ENCODE data around the gene ANKFY1.
"Not testable (repeated sequence)": the region's sequence is repeated elsewhere in the genome, so short reads cannot be mapped to it uniquely, and the experiment has no call there.

ANKFY1 gene

DNA sequence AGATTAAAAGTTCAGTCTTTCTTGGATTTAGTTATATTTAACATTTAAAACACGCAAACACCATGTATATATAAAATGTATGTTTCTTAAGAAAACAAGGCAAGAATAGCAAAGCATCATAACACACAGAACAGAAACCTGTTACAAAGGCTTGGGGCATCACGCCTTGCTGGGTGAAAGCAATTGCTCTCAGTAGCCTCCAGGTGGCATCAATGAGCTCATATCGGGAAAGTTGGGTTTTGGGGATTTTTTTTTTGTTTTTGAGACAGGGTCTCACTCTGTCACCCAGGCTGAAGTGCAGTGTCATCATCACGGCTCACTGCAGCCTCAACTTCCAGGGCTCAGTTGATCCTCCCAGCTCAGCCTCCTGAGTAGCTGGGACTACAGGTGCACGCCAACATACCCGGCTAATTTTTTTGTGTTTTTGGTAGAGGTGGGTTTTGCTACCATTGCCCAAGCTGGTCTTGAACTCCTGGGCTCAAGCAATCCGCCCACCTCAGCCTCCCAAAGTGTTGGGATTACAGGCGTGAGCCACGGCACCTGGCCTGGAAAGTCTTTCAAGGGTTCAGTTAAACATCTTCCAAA lies 63.9 kb downstream of the ANKFY1 start:
- no peak overlapping the region for H3K4me3 ChIP-seq (ENCODE audit: low read length)
- H3K36me3 ChIP-seq (ENCODE audit: insufficient read depth, low read length): peaks cover 43% of the 10 kb centered on the region
- H2AFZ ChIP-seq (ENCODE audit: low read depth, low read length): no peak overlapping the region
- H3K4me1 ChIP-seq (ENCODE audit: insufficient read depth, low read length): peaks cover 4% of the 10 kb centered on the region
- H3K27me3 ChIP-seq (ENCODE audit: insufficient read depth, low read length): no peaks in the 10 kb centered on the region
- no peaks in the 10 kb centered on the region for H3K9me3 ChIP-seq (ENCODE audit: low read length)

DNA sequence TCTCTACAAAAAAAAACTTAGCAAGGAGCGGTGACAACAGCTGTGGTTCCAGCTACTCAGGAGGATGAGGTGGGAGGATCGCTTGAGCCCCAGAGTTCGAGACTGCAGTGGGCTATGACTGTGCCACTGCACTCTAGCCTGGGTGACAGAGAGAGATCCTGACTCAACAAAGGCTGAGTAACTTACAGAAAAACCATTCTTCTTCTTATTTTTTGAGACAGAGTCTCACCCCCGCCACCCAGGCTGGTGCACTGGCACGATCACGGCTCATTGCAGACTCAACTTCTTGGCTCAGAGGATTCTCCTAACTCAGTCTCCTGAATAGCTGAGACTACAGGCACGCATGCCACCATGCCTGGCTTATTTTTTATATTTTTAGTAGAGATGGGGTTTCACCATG lies 64.8 kb downstream of the ANKFY1 start:
- no peaks in the 10 kb centered on the region for H3K9me3 ChIP-seq (ENCODE audit: low read length)
- peaks cover 45% of the 10 kb centered on the region for H3K36me3 ChIP-seq (ENCODE audit: insufficient read depth, low read length)
- no peaks in the 10 kb centered on the region for H3K27me3 ChIP-seq (ENCODE audit: insufficient read depth, low read length)

GRCh38 chr17:4195306-4195705 lies 68.5 kb downstream of the ANKFY1 start:
- H3K36me3 ChIP-seq (ENCODE audit: insufficient read depth, low read length): peaks cover 52% of the 10 kb centered on the region
- no peaks in the 10 kb centered on the region for H3K27me3 ChIP-seq (ENCODE audit: insufficient read depth, low read length)
- H3K4me3 ChIP-seq (ENCODE audit: low read length): no peak overlapping the region
- H3K9me3 ChIP-seq (ENCODE audit: low read length): no peaks in the 10 kb centered on the region
- peaks cover 4% of the 10 kb centered on the region for H3K4me1 ChIP-seq (ENCODE audit: insufficient read depth, low read length)
- H2AFZ ChIP-seq (ENCODE audit: low read depth, low read length): no peak overlapping the region

More for the DNA sequence above, 64.8 kb downstream of the ANKFY1 start:
- Histone ChIP-seq H3K4me3 (ENCODE audit: low read length) (no peak overlapping the region), H3K4me1 (ENCODE audit: insufficient read depth, low read length) (peaks cover 4% of the 10 kb centered on the region), H2AFZ (ENCODE audit: low read depth, low read length) (no peak overlapping the region)

- Histone ChIP-seq H3K4me3 (ENCODE audit: low read length) (no peak overlapping the region), H3K36me3 (ENCODE audit: insufficient read depth, low read length) (peaks cover 56% of the 10 kb centered on the region)
Observed at GRCh38 chr17:4194796-4195195, 69.0 kb downstream of the ANKFY1 start.

DNA sequence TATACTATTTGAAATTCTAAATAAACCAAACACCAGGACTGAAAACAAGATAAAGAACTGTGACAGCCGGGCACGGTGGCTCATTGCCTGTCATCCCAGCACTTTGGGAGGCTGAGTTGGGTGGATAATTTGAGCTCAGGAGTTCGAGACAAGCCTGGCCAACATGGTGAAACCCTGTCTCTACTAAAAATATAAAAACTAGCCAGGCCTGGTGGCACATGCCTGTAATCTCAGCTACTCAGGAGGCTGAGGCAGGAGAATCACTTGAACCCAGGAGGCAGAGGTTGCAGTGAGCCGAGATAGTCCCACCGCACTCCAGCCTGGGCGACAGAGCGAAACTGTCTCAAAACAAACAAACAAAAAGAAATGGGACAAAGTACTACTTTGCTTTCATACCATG lies 73.0 kb downstream of the ANKFY1 start:
- H3K4me1 ChIP-seq (ENCODE audit: insufficient read depth, low read length); H2AFZ ChIP-seq (ENCODE audit: low read depth, low read length); H3K4me3 ChIP-seq (ENCODE audit: low read length); H3K9me3 ChIP-seq (ENCODE audit: low read length); H3K27me3 ChIP-seq (ENCODE audit: insufficient read depth, low read length): not testable (repeated sequence)
- H3K36me3 ChIP-seq (ENCODE audit: insufficient read depth, low read length): peaks cover 69% of the 10 kb centered on the region

More at GRCh38 chr17:4194796-4195195, 69.0 kb downstream of the ANKFY1 start:
- Histone ChIP-seq H2AFZ (ENCODE audit: low read depth, low read length) (no peak overlapping the region), H3K9me3 (ENCODE audit: low read length) (no peaks in the 10 kb centered on the region), H3K4me1 (ENCODE audit: insufficient read depth, low read length) (peaks cover 4% of the 10 kb centered on the region), H3K27me3 (ENCODE audit: insufficient read depth, low read length) (no peaks in the 10 kb centered on the region)

DNA sequence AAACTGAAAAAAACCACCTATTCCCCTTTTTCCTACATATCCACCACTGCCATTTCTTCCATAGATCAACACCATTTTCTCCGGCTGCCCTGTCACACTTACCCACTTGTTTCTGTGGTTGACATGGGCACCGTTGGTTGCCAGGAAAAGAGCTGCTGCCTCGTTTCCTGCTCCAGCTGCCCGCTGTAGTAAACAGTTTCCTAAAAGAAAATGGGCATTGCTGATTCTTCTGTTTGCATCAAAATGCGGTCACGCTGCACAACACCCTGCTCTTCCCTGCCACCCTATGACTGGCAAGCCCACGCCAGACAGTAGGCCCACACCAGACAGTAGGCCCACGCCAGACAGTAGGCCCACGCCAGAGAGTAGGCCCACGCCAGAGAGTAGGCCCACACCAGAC lies 74.5 kb downstream of the ANKFY1 start:
- H3K9me3 ChIP-seq (ENCODE audit: low read length): no peaks in the 10 kb centered on the region

GRCh38 chr17:4188076-4188475 lies 75.7 kb downstream of the ANKFY1 start:
- Histone ChIP-seq H3K4me1 (ENCODE audit: insufficient read depth, low read length) (no peaks in the 10 kb centered on the region), H3K9me3 (ENCODE audit: low read length) (no peaks in the 10 kb centered on the region), H3K27me3 (ENCODE audit: insufficient read depth, low read length) (no peaks in the 10 kb centered on the region), H3K4me3 (ENCODE audit: low read length) (no peak overlapping the region), H3K36me3 (ENCODE audit: insufficient read depth, low read length) (peaks cover 69% of the 10 kb centered on the region), H2AFZ (ENCODE audit: low read depth, low read length) (no peak overlapping the region)

More for the DNA sequence above, 74.5 kb downstream of the ANKFY1 start:
- Histone ChIP-seq H3K36me3 (ENCODE audit: insufficient read depth, low read length) (peaks cover 63% of the 10 kb centered on the region), H3K27me3 (ENCODE audit: insufficient read depth, low read length) (no peaks in the 10 kb centered on the region), H3K4me1 (ENCODE audit: insufficient read depth, low read length) (no peaks in the 10 kb centered on the region), H2AFZ (ENCODE audit: low read depth, low read length) (no peak overlapping the region), H3K4me3 (ENCODE audit: low read length) (no peak overlapping the region)

- no peaks in the 10 kb centered on the region for H3K4me1 ChIP-seq (ENCODE audit: insufficient read depth, low read length)
- no peaks in the 10 kb centered on the region for H3K9me3 ChIP-seq (ENCODE audit: low read length)
- H2AFZ ChIP-seq (ENCODE audit: low read depth, low read length): no peak overlapping the region
- no peaks in the 10 kb centered on the region for H3K27me3 ChIP-seq (ENCODE audit: insufficient read depth, low read length)
- peaks cover 72% of the 10 kb centered on the region for H3K36me3 ChIP-seq (ENCODE audit: insufficient read depth, low read length)
- no peak overlapping the region for H3K4me3 ChIP-seq (ENCODE audit: low read length)
Observed at GRCh38 chr17:4187076-4187475, 76.7 kb downstream of the ANKFY1 start.

- no peaks in the 10 kb centered on the region for H3K4me1 ChIP-seq (ENCODE audit: insufficient read depth, low read length)
- H2AFZ ChIP-seq (ENCODE audit: low read depth, low read length): no peak overlapping the region
- no peaks in the 10 kb centered on the region for H3K27me3 ChIP-seq (ENCODE audit: insufficient read depth, low read length)
- H3K4me3 ChIP-seq (ENCODE audit: low read length): no peak overlapping the region
- peaks cover 79% of the 10 kb centered on the region for H3K36me3 ChIP-seq (ENCODE audit: insufficient read depth, low read length)
- H3K9me3 ChIP-seq (ENCODE audit: low read length): no peaks in the 10 kb centered on the region
Observed at GRCh38 chr17:4186357-4186881, 77.4 kb downstream of the ANKFY1 start.

GRCh38 chr17:4185656-4186055 lies 78.1 kb downstream of the ANKFY1 start:
- peaks cover 84% of the 10 kb centered on the region for H3K36me3 ChIP-seq (ENCODE audit: insufficient read depth, low read length)
- no peaks in the 10 kb centered on the region for H3K9me3 ChIP-seq (ENCODE audit: low read length)
- H3K4me3 ChIP-seq (ENCODE audit: low read length): no peak overlapping the region
- H2AFZ ChIP-seq (ENCODE audit: low read depth, low read length): no peak overlapping the region
- no peaks in the 10 kb centered on the region for H3K27me3 ChIP-seq (ENCODE audit: insufficient read depth, low read length)
- no peaks in the 10 kb centered on the region for H3K4me1 ChIP-seq (ENCODE audit: insufficient read depth, low read length)

- no peak overlapping the region for H2AFZ ChIP-seq (ENCODE audit: low read depth, low read length)
- no peaks in the 10 kb centered on the region for H3K9me3 ChIP-seq (ENCODE audit: low read length)
- H3K4me1 ChIP-seq (ENCODE audit: insufficient read depth, low read length): no peaks in the 10 kb centered on the region
- no peak overlapping the region for H3K4me3 ChIP-seq (ENCODE audit: low read length)
- H3K36me3 ChIP-seq (ENCODE audit: insufficient read depth, low read length): peaks cover 82% of the 10 kb centered on the region
- H3K27me3 ChIP-seq (ENCODE audit: insufficient read depth, low read length): no peaks in the 10 kb centered on the region
Observed at GRCh38 chr17:4184811-4185210, 79.0 kb downstream of the ANKFY1 start.

DNA sequence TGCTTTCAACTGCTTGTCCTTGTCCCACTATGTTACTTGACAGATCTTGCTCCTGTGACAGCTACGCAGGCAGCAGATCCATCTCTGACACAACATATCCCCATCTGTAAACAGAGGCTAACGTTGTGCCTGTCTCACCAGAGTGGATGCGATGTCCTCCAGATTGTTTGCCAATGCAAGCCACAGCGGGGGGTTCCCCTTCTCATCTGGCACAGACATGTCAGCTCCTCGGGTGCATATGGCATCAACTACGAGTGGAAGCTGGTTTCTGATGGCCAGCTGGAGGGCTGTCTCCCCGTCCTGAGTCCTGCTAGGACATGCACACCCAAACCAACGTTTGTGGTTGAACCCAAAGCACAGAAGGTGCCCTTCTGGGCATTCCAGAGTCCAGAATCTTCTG lies 81.7 kb downstream of the ANKFY1 start:
- Histone ChIP-seq H2AFZ (ENCODE audit: low read depth, low read length) (no peak overlapping the region), H3K27me3 (ENCODE audit: insufficient read depth, low read length) (no peaks in the 10 kb centered on the region), H3K4me3 (ENCODE audit: low read length) (no peak overlapping the region), H3K9me3 (ENCODE audit: low read length) (no peaks in the 10 kb centered on the region), H3K36me3 (ENCODE audit: insufficient read depth, low read length) (peaks cover 85% of the 10 kb centered on the region), H3K4me1 (ENCODE audit: insufficient read depth, low read length) (no peaks in the 10 kb centered on the region)

- Histone ChIP-seq H3K27me3 (ENCODE audit: insufficient read depth, low read length) (no peaks in the 10 kb centered on the region), H3K36me3 (ENCODE audit: insufficient read depth, low read length) (peaks cover 85% of the 10 kb centered on the region), H3K4me3 (ENCODE audit: low read length) (no peak overlapping the region), H2AFZ (ENCODE audit: low read depth, low read length) (no peak overlapping the region), H3K4me1 (ENCODE audit: insufficient read depth, low read length) (no peaks in the 10 kb centered on the region), H3K9me3 (ENCODE audit: low read length) (no peaks in the 10 kb centered on the region)
Observed at GRCh38 chr17:4180791-4181190, 83.0 kb downstream of the ANKFY1 start.

DNA sequence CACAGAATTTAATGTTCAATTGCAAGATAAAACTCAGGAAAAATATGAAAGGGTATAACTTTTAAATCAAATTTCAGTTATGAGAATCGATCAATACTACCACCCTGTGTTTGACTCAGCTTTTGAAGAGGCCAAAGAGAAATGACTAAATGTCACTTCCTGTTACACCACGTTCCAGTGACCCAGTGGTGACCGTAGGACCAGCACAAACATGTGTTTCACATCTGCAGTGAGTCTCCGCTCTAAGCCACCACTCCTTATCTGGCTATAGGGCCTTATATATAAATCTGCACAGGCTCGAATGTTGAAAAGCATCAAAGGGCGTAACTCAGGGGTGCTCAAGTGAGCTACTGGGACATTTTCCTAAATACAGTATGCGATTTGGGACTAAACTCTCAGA lies 84.7 kb downstream of the ANKFY1 start:
- H3K36me3 ChIP-seq (ENCODE audit: insufficient read depth, low read length): peaks cover 90% of the 10 kb centered on the region
- no peak overlapping the region for H3K4me3 ChIP-seq (ENCODE audit: low read length)
- H3K4me1 ChIP-seq (ENCODE audit: insufficient read depth, low read length): no peaks in the 10 kb centered on the region
- no peak overlapping the region for H2AFZ ChIP-seq (ENCODE audit: low read depth, low read length)
- no peaks in the 10 kb centered on the region for H3K27me3 ChIP-seq (ENCODE audit: insufficient read depth, low read length)
- no peaks in the 10 kb centered on the region for H3K9me3 ChIP-seq (ENCODE audit: low read length)

All from neuron (in vitro differentiated cells).